Panc1 (cell line): ENCODE data around the gene NFU1. TPM values are rescaled to one million over a fixed set of nuclear protein-coding genes. Genes with fewer than 3 reads are reported as not detected.

Experiments used
- ATAC-seq: fragments of 200-7000 bp; cut with Tn5 transposase; 2 replicates; pipeline ENCODE4 v1.9.1; 2020; ENCODE audit warnings: mild to moderate bottlenecking, moderate library complexity
- BruUV-seq: library from RNA; stranded (reverse); fragments of 400-500 nt; replicated peaks from 2 replicates; lab custom pipeline; 2021; lab: Mats Ljungman, UMichigan
- CTCF ChIA-PET: fragments of 300-600 bp; sonication (Branson Sonifier 250); formaldehyde crosslinking; loops from one replicate; lab custom pipeline; 2022; ENCODE audit warnings: antibody characterized with exemption; lab: Charles Lee
- POLR2A ChIA-PET: fragments of 300-600 bp; sonication (Branson Sonifier 250); formaldehyde crosslinking; loops from one replicate; lab custom pipeline; 2022; ENCODE audit warnings: antibody characterized with exemption; lab: Charles Lee
- DNase-seq: peaks from one replicate; pipeline ENCODE4 v3.0.0-alpha.2; 2010; ENCODE audit warnings: low read depth, low spot score
- H3K27ac ChIP-seq: 2 replicates; pipeline ENCODE4 v1.5.1; 2011; ENCODE audit warnings: mild to moderate bottlenecking, low read length, inconsistent platforms
- H3K27me3 ChIP-seq: fragments of 200-500 bp; sonication (Bioruptor generic); 2 replicates; pipeline ENCODE4 v1.6.0; 2014; ENCODE audit warnings: low read length, inconsistent platforms; ENCODE audit not compliant: control insufficient read depth, insufficient read depth
- H3K36me3 ChIP-seq: fragments of 200-500 bp; sonication (Bioruptor generic); 2 replicates; pipeline ENCODE4 v1.5.1; 2014; ENCODE audit warnings: inconsistent platforms, mild to moderate bottlenecking, low read length, moderate library complexity; ENCODE audit not compliant: control insufficient read depth, insufficient read depth
- H3K4me1 ChIP-seq: 2 replicates; pipeline ENCODE4 v1.5.1; 2011; ENCODE audit warnings: inconsistent platforms, mild to moderate bottlenecking, low read length, moderate library complexity; ENCODE audit not compliant: control insufficient read depth, insufficient read depth
- H3K4me3 ChIP-seq, 2 experiments: 2 replicates each; pipeline ENCODE4 v1.5.1; 2011 to 2012; ENCODE audit warnings: low read depth in 2 of 2, low read length in 2 of 2, mild to moderate bottlenecking in 2 of 2, inconsistent platforms in 1 of 2, moderate library complexity in 1 of 2
- H3K9me3 ChIP-seq: fragments of 200-500 bp; sonication (Bioruptor generic); 2 replicates; pipeline ENCODE4 v1.5.1; 2014; ENCODE audit warnings: low read depth, mild to moderate bottlenecking, inconsistent platforms, low read length, moderate library complexity; ENCODE audit not compliant: control insufficient read depth, insufficient read depth
- CTCF ChIP-seq: fragments of 450-650 bp; IDR thresholded peaks from 2 replicates; pipeline ENCODE4 v1.5.1; 2017; ENCODE audit warnings: mild to moderate bottlenecking
- POLR2AphosphoS5 ChIP-seq: IDR thresholded peaks from 2 replicates; pipeline ENCODE4 v1.6.1; 2012; ENCODE audit warnings: mild to moderate bottlenecking, low read depth, low read length, moderate library complexity
- REST ChIP-seq, 2 experiments: IDR thresholded peaks; 2 replicates each; pipeline ENCODE4 v1.6.1; 2011 to 2012; ENCODE audit warnings: low read depth in 2 of 2, control low read depth in 1 of 2, low read length in 1 of 2, mild to moderate bottlenecking in 1 of 2, moderate library complexity in 1 of 2; ENCODE audit not compliant: insufficient read depth in 1 of 2
- SIN3A ChIP-seq: IDR thresholded peaks from 2 replicates; pipeline ENCODE4 v1.6.1; 2012; ENCODE audit warnings: low read depth, mild to moderate bottlenecking, low read length, moderate library complexity, borderline replicate concordance; ENCODE audit not compliant: insufficient read depth
- TCF7L2 ChIP-seq: IDR thresholded peaks from 2 replicates; pipeline ENCODE4 v1.6.1; 2011; ENCODE audit warnings: mild to moderate bottlenecking, low read depth, low read length, inconsistent platforms
- in situ Hi-C: cut with HindIII; loops from 2 replicates; pipeline ENCODE4 v1.10.0; 2016; ENCODE audit warnings: low sequenced_read_pairs, low pct_unique_long_range_greater_than_20kb
- intact Hi-C: fragments of 100-400 bp; cut with micrococcal nuclease; formaldehyde crosslinking; loops from one replicate; pipeline ENCODE4 v1.10.0; 2022; ENCODE audit not compliant: unreplicated experiment
- total RNA-seq: library from RNA; stranded (reverse); gene quantifications from one replicate; pipeline ENCODE4 v1.2.1, GENCODE V29; 2021; ENCODE audit not compliant: unreplicated experiment

The NFU1 gene
- total RNA-seq, 1 experiment from 2014 or later, result 42.9 TPM

DNA sequence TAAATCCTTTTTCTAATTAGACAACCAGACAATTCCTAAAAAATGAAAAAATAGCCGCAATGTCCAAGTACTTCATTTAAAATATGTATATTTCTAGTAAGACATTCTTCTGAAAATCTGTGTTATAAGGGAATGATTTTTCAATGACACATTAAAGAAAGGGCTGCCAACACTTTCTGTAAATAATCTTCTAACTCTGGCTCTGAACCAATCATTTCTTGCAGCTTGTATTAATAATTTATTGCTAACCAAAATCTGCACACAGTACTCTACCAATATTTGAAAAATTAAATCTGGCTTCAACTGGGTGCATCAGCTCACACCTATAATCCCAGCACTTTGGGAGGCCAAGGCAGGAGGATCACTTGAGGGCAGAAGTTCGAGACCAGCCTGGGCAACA, 8.3 kb downstream of the NFU1 start:
- BruUV-seq, result no TSS peak
- in situ Hi-C loops (no loop called here), intact Hi-C loops (no loop called here)
- no peaks in the 10 kb centered on the region; the same call in 1 of the 2 replicates for H3K36me3 ChIP-seq
- ATAC-seq (no peak), DNase-seq (no peak)
- no peak overlapping the region for H3K27ac ChIP-seq
- TF ChIP-seq TCF7L2 (no peak), POLR2AphosphoS5 (no peak), REST (IDR thresholded peaks at IDR 0.05; ENCODE audit: insufficient read depth in 1 of 2, low read depth in 2 of 2, low read length in 1 of 2) (no peak), SIN3A (no peak), CTCF (no peak)
- CTCF ChIA-PET, result no interaction called here
- POLR2A ChIA-PET, result no interaction called here
- H3K9me3 ChIP-seq, result no peaks in the 10 kb centered on the region
- H3K4me1 ChIP-seq, result no peaks in the 10 kb centered on the region
- H3K4me3 ChIP-seq, result no peak overlapping the region
- H3K27me3 ChIP-seq, result no peaks in the 10 kb centered on the region

GRCh38 chr2:69424419-69424818, 12.8 kb downstream of the NFU1 start:
- Histone ChIP-seq H3K4me1 (no peaks in the 10 kb centered on the region), H3K27ac (no peak overlapping the region), H3K36me3 (no peaks in the 10 kb centered on the region), H3K9me3 (no peaks in the 10 kb centered on the region), H3K4me3 (no peak overlapping the region), H3K27me3 (no peaks in the 10 kb centered on the region)
- DNase-seq (no peak), ATAC-seq (no peak)
- POLR2A ChIA-PET, result no interaction called here
- in situ Hi-C loops (no loop called here), intact Hi-C loops (no loop called here)
- CTCF ChIA-PET, result no interaction called here
- BruUV-seq, result no TSS peak
- TF ChIP-seq CTCF (no peak), TCF7L2 (no peak), POLR2AphosphoS5 (no peak), SIN3A (no peak), REST (IDR thresholded peaks at IDR 0.05; ENCODE audit: insufficient read depth in 1 of 2, low read depth in 2 of 2, low read length in 1 of 2) (no peak)
